H7 (cell line): Measurements from ENCODE around the gene RITA1. TPM values are rescaled to one million over a fixed set of nuclear protein-coding genes. Genes with fewer than 3 reads are reported as not detected.

Experiments
- DNase-seq: peaks from one replicate; pipeline ENCODE4 v3.0.0; 2012
- H3K27me3 ChIP-seq: 2 replicates; pipeline ENCODE4 v1.6.0; 2011; ENCODE audit warnings: mild to moderate bottlenecking, low read length; ENCODE audit not compliant: control insufficient read depth, insufficient read depth
- H3K36me3 ChIP-seq: replicated peaks from 2 replicates; pipeline ENCODE4 v1.5.1; 2011; ENCODE audit warnings: low read length; ENCODE audit not compliant: control insufficient read depth, insufficient read depth
- H3K4me3 ChIP-seq: 2 replicates; pipeline ENCODE4 v1.5.1; 2011; ENCODE audit warnings: low read depth, mild to moderate bottlenecking, control low read depth, low read length, moderate library complexity; ENCODE audit not compliant: insufficient read depth
- total RNA-seq: library from RNA; depleted of rRNA; stranded (reverse); fragments of >200 nt; shearing (Covaris generic); gene quantifications from 2 replicates; pipeline ENCODE4 v1.2.3, GENCODE V29; 2014

Gene RITA1
- total RNA-seq, 1 experiment from 2014 or later = 42.3 TPM

DNA sequence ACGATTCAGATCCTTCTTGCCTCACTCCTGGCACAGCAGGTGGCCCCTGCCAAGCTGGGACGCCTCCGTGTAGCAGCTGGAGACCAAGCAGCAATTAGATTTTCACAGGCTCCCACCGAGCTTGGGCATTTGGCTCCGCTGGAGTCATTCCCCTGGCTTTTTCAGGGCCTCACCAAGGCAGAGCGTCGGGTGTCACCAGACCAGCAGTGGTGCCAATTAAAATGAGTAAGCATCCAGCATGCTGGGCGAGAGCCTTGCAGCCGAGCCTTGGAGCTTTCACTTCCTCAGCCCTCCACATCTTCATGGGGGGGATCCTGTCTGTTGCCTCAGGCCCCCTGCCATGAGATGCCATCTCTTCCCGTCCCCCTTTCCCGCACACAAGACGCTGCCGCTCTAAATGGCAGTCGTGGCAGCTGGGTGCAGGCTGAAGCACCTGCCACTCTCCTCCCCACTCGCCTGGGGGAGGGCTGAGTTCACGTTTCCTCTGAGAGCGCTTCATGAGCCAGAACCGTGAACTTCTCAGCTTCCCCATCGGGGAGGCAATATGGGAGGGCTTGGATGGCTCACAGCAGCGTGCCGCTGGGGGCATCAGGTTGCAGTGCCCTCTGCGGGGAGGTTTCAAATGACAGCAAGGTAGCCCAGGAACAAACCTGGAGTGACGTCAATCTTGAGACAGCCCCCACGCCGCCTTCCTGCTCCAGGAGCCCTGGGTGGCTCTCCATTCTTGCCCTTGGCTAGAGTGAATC, 47.5 kb downstream of the RITA1 start:
- Histone ChIP-seq H3K4me3 (no peak overlapping the region), H3K27me3 (no peaks in the 10 kb centered on the region), H3K36me3 (peaks cover 12% of the 10 kb centered on the region)
- peak; percentile 85 for DNase-seq

- Histone ChIP-seq H3K27me3 (no peaks in the 10 kb centered on the region), H3K36me3 (peaks cover 12% of the 10 kb centered on the region), H3K4me3 (no peak overlapping the region)
- DNase-seq = no peak
These were observed 48.4 kb downstream of the RITA1 start for GRCh38 chr12:113233967-113234366.

- H3K27me3 ChIP-seq = no peaks in the 10 kb centered on the region
- peaks cover 11% of the 10 kb centered on the region for H3K36me3 ChIP-seq
- DNase-seq = no peak
- H3K4me3 ChIP-seq = no peak overlapping the region
These were observed 49.0 kb downstream of the RITA1 start for GRCh38 chr12:113234483-113234882.

DNA sequence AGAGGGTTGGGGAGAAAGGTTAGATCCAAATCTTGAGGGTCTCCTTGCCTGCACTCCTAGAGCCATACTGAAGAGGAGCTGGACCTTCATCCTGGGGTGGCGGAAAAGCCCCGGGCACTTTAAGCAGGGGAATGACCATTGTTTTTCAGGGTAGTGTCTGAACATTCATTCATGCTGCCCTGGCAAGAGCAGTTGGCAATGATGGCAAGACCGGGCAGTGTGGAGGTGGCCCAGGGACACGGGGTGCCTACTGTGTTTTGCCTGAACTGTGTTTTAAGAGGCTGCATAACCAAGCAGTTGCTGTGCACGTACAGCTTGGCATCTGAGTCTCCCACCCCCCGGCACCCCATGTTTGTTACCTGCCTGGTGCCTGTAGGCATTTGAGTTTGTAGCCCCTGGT, 50.5 kb downstream of the RITA1 start:
- DNase-seq = no peak
- H3K36me3 ChIP-seq = peaks cover 8% of the 10 kb centered on the region
- H3K27me3 ChIP-seq = no peaks in the 10 kb centered on the region
- no peak overlapping the region for H3K4me3 ChIP-seq

DNA sequence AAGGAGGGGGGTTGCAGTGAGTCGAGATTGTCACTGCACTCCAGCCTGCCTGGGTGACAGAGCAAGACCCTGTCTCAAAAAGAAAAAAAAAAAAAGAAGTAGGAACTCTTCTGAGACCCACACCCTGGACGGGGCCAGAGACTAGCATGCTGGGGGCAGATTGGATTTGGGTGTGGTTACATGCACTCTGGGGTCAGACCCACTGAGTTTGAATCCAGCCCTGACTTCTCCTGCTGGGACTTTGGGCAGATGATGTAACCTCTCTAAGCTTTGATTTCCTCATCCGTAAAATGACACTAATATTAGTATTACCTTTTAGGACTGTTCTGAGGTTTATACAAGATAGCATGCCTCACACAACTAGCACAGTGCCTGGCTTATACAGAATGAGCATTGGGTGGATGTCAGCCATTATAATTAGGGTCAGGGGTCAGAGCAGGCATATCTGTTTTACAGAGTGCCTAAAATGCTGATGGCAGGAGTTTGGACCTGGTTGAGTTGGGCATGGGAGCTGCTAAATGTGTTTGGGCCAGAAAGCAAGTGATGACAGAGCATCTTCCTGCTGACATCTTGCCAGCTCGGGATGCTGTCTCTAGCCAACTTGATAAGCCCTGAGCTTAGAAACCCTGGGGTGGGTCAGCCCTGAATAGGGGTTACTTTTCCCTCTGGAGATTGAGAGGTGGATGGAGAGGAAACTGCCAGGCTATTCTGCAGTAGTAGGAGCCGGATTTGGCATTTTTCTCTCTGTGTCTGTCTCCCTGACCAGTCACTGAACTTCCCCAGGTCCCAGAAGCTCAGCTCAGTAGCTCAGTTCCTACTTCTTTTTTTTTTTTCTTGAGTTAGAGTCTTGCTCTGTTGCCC, 51.2 kb downstream of the RITA1 start:
- H3K36me3 ChIP-seq = peaks cover 6% of the 10 kb centered on the region; the same call in 1 of the 2 replicates
- no peak overlapping the region for H3K4me3 ChIP-seq
- H3K27me3 ChIP-seq = no peaks in the 10 kb centered on the region
- no peak for DNase-seq

GRCh38 chr12:113237748-113238147, 52.2 kb downstream of the RITA1 start:
- DNase-seq = no peak
- no peak overlapping the region for H3K4me3 ChIP-seq
- peaks cover 4% of the 10 kb centered on the region for H3K36me3 ChIP-seq
- no peaks in the 10 kb centered on the region for H3K27me3 ChIP-seq

GRCh38 chr12:113238309-113238708, 52.8 kb downstream of the RITA1 start:
- Histone ChIP-seq H3K4me3 (no peak overlapping the region), H3K36me3 (peaks cover 4% of the 10 kb centered on the region), H3K27me3 (no peaks in the 10 kb centered on the region)
- DNase-seq = no peak

- DNase-seq = no peak
- Histone ChIP-seq H3K36me3 (peaks cover 4% of the 10 kb centered on the region), H3K27me3 (no peaks in the 10 kb centered on the region), H3K4me3 (no peak overlapping the region)
These were observed 53.8 kb downstream of the RITA1 start for GRCh38 chr12:113239288-113239771.

- Histone ChIP-seq H3K4me3 (no peak overlapping the region), H3K36me3 (peaks cover 4% of the 10 kb centered on the region), H3K27me3 (no peaks in the 10 kb centered on the region)
- no peak for DNase-seq
These were observed 54.4 kb downstream of the RITA1 start for GRCh38 chr12:113239811-113240331.

DNA sequence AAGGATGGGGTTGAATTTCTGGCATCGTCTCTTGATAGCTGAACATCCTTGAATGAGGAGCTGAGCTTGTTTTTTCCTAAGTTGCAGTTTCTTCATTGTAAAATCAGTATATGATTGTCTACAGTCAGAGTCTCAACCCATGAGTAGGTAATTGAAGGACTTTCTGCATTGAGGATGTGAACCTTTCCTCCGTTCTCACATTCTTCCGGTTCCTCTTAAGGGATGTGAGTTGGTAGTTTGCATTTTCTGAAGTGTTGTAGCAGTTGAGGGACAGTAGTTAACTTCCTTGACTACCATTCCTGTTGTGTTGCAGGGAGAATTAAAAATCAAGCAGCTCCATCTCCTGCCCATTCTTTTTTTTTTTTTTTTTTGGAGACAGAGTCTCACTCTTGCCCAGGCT, 54.9 kb downstream of the RITA1 start:
- no peak for DNase-seq
- Histone ChIP-seq H3K4me3 (no peak overlapping the region), H3K36me3 (peaks cover 4% of the 10 kb centered on the region), H3K27me3 (no peaks in the 10 kb centered on the region)

- Histone ChIP-seq H3K4me3 (no peak overlapping the region), H3K36me3 (peaks cover 4% of the 10 kb centered on the region)
- DNase-seq = no peak
These were observed 55.9 kb downstream of the RITA1 start for GRCh38 chr12:113241191-113242025.

More at GRCh38 chr12:113241191-113242025, 55.9 kb downstream of the RITA1 start:
- no peaks in the 10 kb centered on the region for H3K27me3 ChIP-seq
